Measurements from ENCODE around the gene COL4A1. TPM values are rescaled to one million over a fixed set of nuclear protein-coding genes. Genes with fewer than 3 reads are reported as not detected.

The COL4A1 gene
- total RNA-seq, 1 experiment from 2014 or later, result 257 TPM

GRCh38 chr13:110134801-110135200 is 172.2 kb downstream of the COL4A1 start:
- DNase-seq (ENCODE audit: low read depth), result no peak

GRCh38 chr13:110133425-110134235 is 173.3 kb downstream of the COL4A1 start:
- DNase-seq (ENCODE audit: low read depth), result no peak

GRCh38 chr13:110132225-110132982 is 174.6 kb downstream of the COL4A1 start:
- DNase-seq (ENCODE audit: low read depth), result peak; percentile 22

- DNase-seq (ENCODE audit: low read depth), result no peak
Measured at GRCh38 chr13:110131424-110131823, 175.5 kb downstream of the COL4A1 start.

GRCh38 chr13:110130431-110130830 is 176.5 kb downstream of the COL4A1 start:
- no peak for DNase-seq (ENCODE audit: low read depth)

GRCh38 chr13:110129539-110130186 is 177.3 kb downstream of the COL4A1 start:
- no peak for DNase-seq (ENCODE audit: low read depth)

GRCh38 chr13:110129076-110129475 is 177.9 kb downstream of the COL4A1 start:
- DNase-seq (ENCODE audit: low read depth), result no peak

- no peak for DNase-seq (ENCODE audit: low read depth)
Measured at GRCh38 chr13:110128546-110128945, 178.4 kb downstream of the COL4A1 start.

GRCh38 chr13:110127986-110128511 is 178.9 kb downstream of the COL4A1 start:
- no peak for DNase-seq (ENCODE audit: low read depth)

GRCh38 chr13:110126391-110126961 is 180.5 kb downstream of the COL4A1 start:
- DNase-seq (ENCODE audit: low read depth), result peak; percentile 79

GRCh38 chr13:110125613-110126272 is 181.2 kb downstream of the COL4A1 start:
- no peak for DNase-seq (ENCODE audit: low read depth)

- no peak for DNase-seq (ENCODE audit: low read depth)
Measured at GRCh38 chr13:110125157-110125556, 181.8 kb downstream of the COL4A1 start.

- no peak for DNase-seq (ENCODE audit: low read depth)
Measured at GRCh38 chr13:110124201-110124940, 182.6 kb downstream of the COL4A1 start.

- DNase-seq (ENCODE audit: low read depth), result no peak
Measured at GRCh38 chr13:110123041-110123809, 183.7 kb downstream of the COL4A1 start.

GRCh38 chr13:110121422-110122083 is 185.4 kb downstream of the COL4A1 start:
- no peak for DNase-seq (ENCODE audit: low read depth)

GRCh38 chr13:110119935-110120905 is 186.7 kb downstream of the COL4A1 start:
- peak; percentile 47 for DNase-seq (ENCODE audit: low read depth)

GRCh38 chr13:110118106-110118505 is 188.9 kb downstream of the COL4A1 start:
- no peak for DNase-seq (ENCODE audit: low read depth)

GRCh38 chr13:110116072-110116487 is 190.9 kb downstream of the COL4A1 start:
- no peak for DNase-seq (ENCODE audit: low read depth)

Measured in Daoy (cell line).